Spinal cord (tissue), 10 donors: Measurements from ENCODE around the gene C11orf21. TPM values are rescaled to one million over a fixed set of nuclear protein-coding genes. Genes with fewer than 3 reads are reported as not detected.

Experiments used
- DNase-seq, 6 donors: peaks; one replicate each; pipeline versions ENCODE4 v3.0.0 to v3.0.0-alpha.2; 2013 to 2015; ENCODE audit warnings: low spot score in 6 of 6, low read depth in 4 of 6
- H3K27ac ChIP-seq: one replicate; pipeline ENCODE4 v1.5.1; 2013; ENCODE audit warnings: low read depth, low read length, control low read depth
- H3K27me3 ChIP-seq: one replicate; pipeline ENCODE4 v1.6.1; 2013; ENCODE audit warnings: low read length; ENCODE audit not compliant: control insufficient read depth, insufficient read depth
- H3K36me3 ChIP-seq: one replicate; pipeline ENCODE4 v1.6.1; 2013; ENCODE audit warnings: low read length; ENCODE audit not compliant: control insufficient read depth, insufficient read depth
- H3K4me1 ChIP-seq: one replicate; pipeline ENCODE4 v1.6.1; 2013; ENCODE audit warnings: low read length; ENCODE audit not compliant: control insufficient read depth, insufficient read depth
- H3K4me3 ChIP-seq: one replicate; pipeline ENCODE4 v1.5.1; 2013; ENCODE audit warnings: low read depth, low read length, control low read depth
- H3K9me3 ChIP-seq: one replicate; pipeline ENCODE4 v1.6.1; 2013; ENCODE audit warnings: low read length; ENCODE audit not compliant: control insufficient read depth, insufficient read depth
- WGBS: methylation state at CpG from one replicate; pipeline ENCODE4 v1.1.5; 2013; ENCODE audit warnings: missing lambda C conversion rate; ENCODE audit not compliant: insufficient coverage; 5-methylcytosine and 5-hydroxymethylcytosine counted together
- polyA plus RNA-seq, 2 donors: library from polyadenylated mRNA; unstranded; fragments of 120-200 nt; gene quantifications; one replicate each; pipeline ENCODE4 v1.2.1, GENCODE V29; 2013; ENCODE audit not compliant: insufficient read length in 2 of 2
- total RNA-seq, 2 donors: library from RNA; depleted of rRNA in 1 of 2; stranded (reverse); fragments of 120-200 nt in 1 of 2; fragments of >200 nt in 1 of 2; gene quantifications; one replicate each; pipeline versions ENCODE4 v1.2.3 to v1.2.4, GENCODE V29; 2013 to 2014
- donor health status: healthy.

C11orf21 gene
- total and polyA plus RNA-seq, 4 donors = 0.39 to 1.3 (median 0.68) TPM

- DNase-seq = no peak
- peaks cover 48% of the 10 kb centered on the region for H3K4me1 ChIP-seq
- WGBS = 89% methylated on average over 17 of the region's 23 CpGs
Measured at GRCh38 chr11:2316169-2316962, 14.6 kb upstream of the C11orf21 start.

DNA sequence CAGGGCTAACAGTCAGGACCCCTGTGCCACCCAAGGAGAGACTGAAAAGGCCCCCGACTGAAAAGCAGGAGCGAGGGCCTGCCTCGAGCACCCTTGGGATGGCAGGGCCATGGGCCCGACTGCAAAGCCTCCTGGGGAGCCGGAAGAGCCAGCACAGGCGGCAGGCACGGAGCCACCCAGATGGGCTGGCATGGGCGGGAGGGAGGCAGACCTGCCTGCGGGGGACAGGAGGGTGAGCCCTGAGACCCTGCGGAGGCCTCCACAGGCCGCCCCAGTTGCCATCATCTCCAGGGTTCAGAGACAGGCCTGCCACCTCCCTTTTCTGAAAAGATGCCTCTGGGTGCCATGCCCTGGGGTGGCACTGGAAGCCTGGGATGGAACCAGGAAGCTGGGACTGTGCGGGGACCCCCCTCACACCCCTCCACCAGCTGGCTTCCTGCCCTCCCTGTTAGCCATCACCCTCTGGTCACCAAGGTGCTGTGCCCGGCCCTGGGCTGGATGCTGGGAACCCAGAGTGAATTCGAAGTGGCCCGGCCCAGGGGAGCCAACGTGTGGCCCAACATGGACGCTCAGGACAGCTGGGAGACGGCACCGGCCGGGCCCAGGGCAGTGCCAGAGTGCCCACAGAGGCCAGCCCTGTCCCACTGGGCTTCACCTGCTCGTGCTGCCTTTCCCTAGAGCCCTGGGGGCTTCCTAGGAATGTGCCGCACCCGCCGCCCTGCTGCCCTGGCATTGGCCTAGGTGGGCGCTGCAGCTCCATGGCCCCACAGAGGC is 13.9 kb upstream of the C11orf21 start:
- Histone ChIP-seq H3K36me3 (peaks cover 19% of the 10 kb centered on the region), H3K27me3 (no peaks in the 10 kb centered on the region), H3K27ac (peak overlapping the region; percentile 94), H3K9me3 (peaks cover 4% of the 10 kb centered on the region), H3K4me3 (no peak overlapping the region), H3K4me1 (peaks cover 54% of the 10 kb centered on the region)
- 59% methylated on average over 25 of the region's 25 CpGs for WGBS
- no peak for DNase-seq

More at GRCh38 chr11:2316169-2316962, 14.6 kb upstream of the C11orf21 start:
- no peak overlapping the region for H3K4me3 ChIP-seq
- no peak overlapping the region for H3K27ac ChIP-seq
- no peaks in the 10 kb centered on the region for H3K27me3 ChIP-seq
- H3K9me3 ChIP-seq = peaks cover 4% of the 10 kb centered on the region
- peaks cover 20% of the 10 kb centered on the region for H3K36me3 ChIP-seq

DNA sequence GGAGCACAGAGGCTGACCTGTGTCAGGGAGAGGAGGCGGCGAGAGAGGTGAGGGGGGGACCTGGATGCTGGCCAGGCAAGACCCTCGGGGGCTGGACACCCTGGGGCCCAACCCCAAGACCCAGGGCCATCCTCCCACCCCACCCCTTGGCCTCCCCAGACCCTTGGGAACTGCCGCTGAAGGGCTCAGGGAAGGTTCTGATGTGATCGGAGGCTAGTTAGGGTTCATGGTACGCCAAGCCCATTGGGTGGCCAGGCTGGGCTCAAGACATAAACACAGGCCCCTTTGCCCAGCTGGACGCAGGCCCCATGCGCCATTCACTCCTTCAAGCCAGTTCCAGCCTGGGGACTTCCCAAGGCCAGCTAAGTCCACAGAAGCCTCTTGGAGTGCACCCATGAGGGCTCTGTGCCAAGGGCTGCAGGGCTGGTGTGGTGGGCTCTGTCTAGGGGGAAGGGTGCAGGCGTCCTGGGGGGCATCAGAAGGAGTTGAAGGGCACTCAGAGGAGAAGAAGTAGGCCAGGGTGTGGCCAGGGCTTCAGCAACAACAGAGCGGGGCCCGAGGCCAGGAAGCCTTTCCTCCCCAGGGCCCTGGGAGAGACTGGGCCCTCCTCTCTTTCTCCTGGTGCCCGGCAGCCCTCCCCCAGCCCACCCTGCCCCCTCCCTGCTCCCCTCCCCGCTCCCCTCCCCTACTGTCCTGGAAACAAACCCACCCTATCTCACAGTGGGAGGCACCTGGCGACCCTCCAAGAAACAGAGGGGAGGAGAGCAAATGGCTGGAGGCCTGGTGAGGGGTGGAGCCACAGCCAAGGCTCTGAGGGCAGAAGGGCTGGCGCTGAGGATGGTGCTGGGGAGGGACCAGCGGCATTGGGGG is 13.0 kb upstream of the C11orf21 start:
- H3K27me3 ChIP-seq = no peaks in the 10 kb centered on the region
- H3K4me1 ChIP-seq = peaks cover 54% of the 10 kb centered on the region
- peak; percentile 57 to 97 (median 88) for DNase-seq
- H3K36me3 ChIP-seq = peaks cover 17% of the 10 kb centered on the region
- WGBS = 31% methylated on average over 8 of the region's 16 CpGs
- no peak overlapping the region for H3K4me3 ChIP-seq
- H3K27ac ChIP-seq = peak overlapping the region; percentile 94
- H3K9me3 ChIP-seq = peaks cover 4% of the 10 kb centered on the region

- peak overlapping the region; percentile 94 for H3K27ac ChIP-seq
- 100% methylated on average over 4 of the region's 7 CpGs for whole genome bisulfite sequencing
- H3K27me3 ChIP-seq = no peaks in the 10 kb centered on the region
- H3K4me1 ChIP-seq = peaks cover 54% of the 10 kb centered on the region
- H3K4me3 ChIP-seq = no peak overlapping the region
- DNase-seq = no peak
- peaks cover 17% of the 10 kb centered on the region for H3K36me3 ChIP-seq
- peaks cover 4% of the 10 kb centered on the region for H3K9me3 ChIP-seq
Measured at GRCh38 chr11:2314136-2314524, 12.4 kb upstream of the C11orf21 start.

GRCh38 chr11:2313051-2313951 is 11.6 kb upstream of the C11orf21 start:
- no peak for DNase-seq
- Histone ChIP-seq H3K27ac (peak overlapping the region; percentile 94), H3K36me3 (peaks cover 17% of the 10 kb centered on the region), H3K9me3 (peaks cover 4% of the 10 kb centered on the region), H3K27me3 (no peaks in the 10 kb centered on the region), H3K4me1 (peaks cover 54% of the 10 kb centered on the region), H3K4me3 (no peak overlapping the region)
- WGBS = 90% methylated on average over 34 of the region's 34 CpGs

GRCh38 chr11:2312232-2313042 is 10.7 kb upstream of the C11orf21 start:
- no peak overlapping the region for H3K4me3 ChIP-seq
- peak overlapping the region; percentile 76 for H3K27ac ChIP-seq
- DNase-seq = peak in 1 of 6 donors; percentile 29
- no peaks in the 10 kb centered on the region for H3K27me3 ChIP-seq
- no peaks in the 10 kb centered on the region for H3K9me3 ChIP-seq
- H3K36me3 ChIP-seq = peaks cover 13% of the 10 kb centered on the region
- WGBS = 88% methylated on average over 12 of the region's 22 CpGs
- peaks cover 60% of the 10 kb centered on the region for H3K4me1 ChIP-seq

DNA sequence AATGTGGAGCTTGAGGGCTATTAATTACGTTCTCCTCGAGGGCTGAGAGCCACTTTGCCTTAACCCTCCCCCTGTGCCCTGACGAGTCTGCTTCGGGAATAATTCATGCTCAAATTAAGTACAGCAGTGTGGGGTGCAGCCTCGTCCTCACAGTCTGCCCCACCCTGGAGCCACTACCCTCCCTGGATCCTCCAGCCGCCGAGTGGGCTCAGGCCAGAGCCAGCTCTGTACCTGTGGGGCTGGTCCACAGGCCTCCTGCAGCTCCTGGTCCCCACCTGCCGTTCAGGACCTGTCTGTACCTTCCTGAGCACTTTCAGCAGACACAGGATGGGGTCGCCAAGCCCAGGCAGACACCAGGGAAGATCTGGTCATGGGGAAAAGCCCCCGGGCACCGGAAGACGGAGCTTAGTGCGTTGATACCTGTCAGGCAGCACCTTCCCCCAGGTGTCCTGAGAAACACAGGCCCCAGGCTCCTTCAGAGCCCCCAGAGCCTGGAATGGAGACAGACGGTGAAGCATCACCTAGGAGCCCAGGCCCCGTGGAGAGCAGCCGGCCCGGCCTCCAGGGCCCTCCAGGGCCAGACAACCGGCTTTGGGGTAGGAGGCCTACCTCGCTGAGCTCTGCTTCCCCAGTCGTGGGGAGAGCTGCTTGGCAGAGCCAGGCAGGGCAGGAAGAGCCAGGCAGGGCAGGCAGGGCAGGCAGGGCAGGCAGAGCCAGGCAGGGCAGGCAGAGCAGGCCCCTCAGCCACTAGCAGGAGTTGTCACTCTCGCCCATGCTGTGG is 9.8 kb upstream of the C11orf21 start:
- DNase-seq = no peak
- Histone ChIP-seq H3K4me1 (peaks cover 69% of the 10 kb centered on the region), H3K27me3 (no peaks in the 10 kb centered on the region), H3K9me3 (no peaks in the 10 kb centered on the region), H3K27ac (peak overlapping the region; percentile 76), H3K36me3 (peaks cover 11% of the 10 kb centered on the region), H3K4me3 (no peak overlapping the region)
- 76% methylated on average over 19 of the region's 21 CpGs for WGBS
